ENCODE measurements around the gene SCN4A. TPM values are rescaled to one million over a fixed set of nuclear protein-coding genes. Genes with fewer than 3 reads are reported as not detected.

The SCN4A gene
- total and polyA plus RNA-seq, 8 donors = 0.05 to 0.88 (median 0.58) TPM

DNA sequence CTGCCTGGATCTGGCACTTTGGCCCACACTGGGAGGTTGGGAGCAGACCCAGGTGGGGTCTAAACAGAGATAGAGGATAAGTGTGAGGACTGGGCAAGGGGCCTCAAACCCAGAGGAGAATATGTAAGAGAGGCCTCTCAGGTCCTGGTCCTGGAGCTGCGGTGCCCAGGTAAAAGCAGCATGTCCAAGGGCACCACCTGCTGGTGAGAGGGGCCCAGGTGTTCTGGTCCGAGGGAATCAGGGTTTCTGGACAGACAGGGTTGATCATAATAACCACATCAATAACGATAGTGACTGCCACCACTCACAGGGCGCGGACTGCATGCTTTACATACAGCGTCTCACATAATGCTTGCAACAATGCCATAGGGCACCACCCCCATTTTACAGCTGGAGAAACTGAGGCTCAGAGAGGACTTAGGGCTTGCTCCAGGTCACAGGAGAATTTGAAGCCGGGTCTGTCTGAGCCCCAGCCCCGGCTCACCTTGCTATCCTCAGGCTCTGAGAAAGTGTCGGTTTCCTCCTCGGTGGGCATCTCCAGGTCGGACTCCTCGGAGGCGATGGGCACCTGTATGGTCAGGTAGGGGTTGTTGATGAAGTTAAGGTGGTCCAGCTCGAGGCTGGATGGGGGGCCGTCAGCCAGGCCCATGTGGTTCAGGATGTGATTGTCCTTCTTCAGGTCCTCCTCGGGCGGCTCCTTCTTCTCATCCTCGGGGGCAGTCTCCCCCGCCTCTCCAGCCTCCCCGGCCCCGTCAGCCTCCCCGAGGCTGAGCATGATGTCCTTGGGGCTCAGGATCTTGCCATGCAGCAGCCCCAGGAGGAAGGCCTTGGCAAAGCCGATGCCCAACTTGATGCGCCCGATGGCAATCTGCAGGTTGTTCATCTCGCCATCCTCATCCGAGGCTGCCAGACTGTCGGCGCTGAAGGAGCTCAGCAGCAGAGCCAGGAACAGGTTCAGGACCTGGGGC lies 21.5 kb downstream of the SCN4A start:
- Histone ChIP-seq H3K27me3 (no peaks in the 10 kb centered on the region), H3K27ac (no peak overlapping the region), H3K36me3 (no peaks in the 10 kb centered on the region), H3K4me1 (peaks cover 0 to 12% of the 10 kb centered on the region in 2 donors), H3K4me3 (no peak overlapping the region), H3K9me3 (no peaks in the 10 kb centered on the region)
- TF ChIP-seq, protein P1, sequence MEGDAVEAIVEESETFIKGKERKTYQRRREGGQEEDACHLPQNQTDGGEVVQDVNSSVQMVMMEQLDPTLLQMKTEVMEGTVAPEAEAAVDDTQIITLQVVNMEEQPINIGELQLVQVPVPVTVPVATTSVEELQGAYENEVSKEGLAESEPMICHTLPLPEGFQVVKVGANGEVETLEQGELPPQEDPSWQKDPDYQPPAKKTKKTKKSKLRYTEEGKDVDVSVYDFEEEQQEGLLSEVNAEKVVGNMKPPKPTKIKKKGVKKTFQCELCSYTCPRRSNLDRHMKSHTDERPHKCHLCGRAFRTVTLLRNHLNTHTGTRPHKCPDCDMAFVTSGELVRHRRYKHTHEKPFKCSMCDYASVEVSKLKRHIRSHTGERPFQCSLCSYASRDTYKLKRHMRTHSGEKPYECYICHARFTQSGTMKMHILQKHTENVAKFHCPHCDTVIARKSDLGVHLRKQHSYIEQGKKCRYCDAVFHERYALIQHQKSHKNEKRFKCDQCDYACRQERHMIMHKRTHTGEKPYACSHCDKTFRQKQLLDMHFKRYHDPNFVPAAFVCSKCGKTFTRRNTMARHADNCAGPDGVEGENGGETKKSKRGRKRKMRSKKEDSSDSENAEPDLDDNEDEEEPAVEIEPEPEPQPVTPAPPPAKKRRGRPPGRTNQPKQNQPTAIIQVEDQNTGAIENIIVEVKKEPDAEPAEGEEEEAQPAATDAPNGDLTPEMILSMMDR (IDR thresholded peaks at IDR 0.05) = peak in 1 of 2 donors; percentile 20
- intact Hi-C loops (cut with DNase I) = no loop called here
- DNase-seq (peak in 1 of 4 donors; percentile 22), ATAC-seq (peak; percentile 59)

DNA sequence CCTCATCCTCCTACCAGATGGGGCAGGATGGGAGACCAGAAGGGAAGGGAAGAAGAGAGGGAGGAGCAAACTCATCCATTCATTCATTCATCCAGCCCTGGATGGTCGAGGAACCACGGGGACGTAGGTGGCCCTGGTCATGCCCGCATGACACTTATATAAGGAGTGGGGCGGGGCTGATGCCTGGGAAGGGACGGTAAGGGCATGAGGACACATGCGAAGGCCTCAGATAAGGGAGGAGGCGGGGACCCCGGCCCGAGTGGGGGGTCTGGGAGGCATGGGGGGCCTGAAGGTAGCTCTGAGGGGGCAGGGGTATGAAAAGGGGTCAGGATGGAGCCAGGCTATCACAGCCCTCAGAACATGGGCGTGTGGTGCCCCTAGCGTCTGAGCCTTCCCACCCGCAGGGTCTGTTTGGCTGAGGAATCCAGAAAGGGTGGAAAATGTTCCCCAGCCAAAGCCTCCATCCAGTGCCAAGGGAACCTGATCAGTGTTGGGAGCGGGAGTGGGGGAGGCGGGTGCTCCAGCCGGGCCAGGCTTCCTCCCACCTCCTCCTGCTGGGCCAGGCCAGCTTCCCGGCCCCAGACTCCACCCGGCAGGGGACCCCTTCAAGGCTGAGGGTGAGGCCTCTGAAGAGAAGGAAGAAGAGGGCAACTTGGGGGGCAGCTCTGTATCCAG lies 23.0 kb downstream of the SCN4A start:
- no peaks in the 10 kb centered on the region for H3K9me3 ChIP-seq
- H3K27ac ChIP-seq = no peak overlapping the region
- no peak overlapping the region for H3K4me3 ChIP-seq
- peaks cover 0 to 16% of the 10 kb centered on the region in 2 donors for H3K4me1 ChIP-seq
- TF ChIP-seq, protein P1 (IDR thresholded peaks at IDR 0.05) = no peak
- intact Hi-C loops (cut with DNase I) = no loop called here
- H3K36me3 ChIP-seq = no peaks in the 10 kb centered on the region
- H3K27me3 ChIP-seq = no peaks in the 10 kb centered on the region
- ATAC-seq (no peak), DNase-seq (no peak)

DNA sequence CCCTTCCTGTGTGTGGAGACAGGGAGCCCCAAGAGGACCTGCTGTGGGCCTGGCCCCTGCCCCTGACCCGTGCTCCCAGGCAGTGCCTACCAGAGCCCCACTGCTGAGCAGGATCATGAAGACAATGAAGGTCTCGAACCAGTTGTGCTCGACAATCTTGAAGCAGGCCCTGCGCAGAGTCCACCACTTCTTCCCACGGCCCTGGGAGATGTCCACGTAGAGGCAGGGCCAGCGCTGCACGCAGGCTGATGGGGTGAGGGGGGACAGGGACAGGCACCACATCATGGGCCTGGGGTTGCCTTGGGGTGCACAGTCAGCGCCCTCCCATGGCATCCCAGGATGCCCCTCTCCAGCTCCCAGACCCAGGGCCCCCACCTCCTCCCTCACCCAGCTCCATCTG lies 24.2 kb downstream of the SCN4A start:
- DNase-seq = no peak
- Histone ChIP-seq H3K9me3 (no peaks in the 10 kb centered on the region), H3K27me3 (no peaks in the 10 kb centered on the region), H3K4me1 (peaks cover 0 to 12% of the 10 kb centered on the region in 2 donors), H3K36me3 (no peaks in the 10 kb centered on the region), H3K4me3 (no peak overlapping the region), H3K27ac (no peak overlapping the region)
- ATAC-seq = no peak
- intact Hi-C loops (cut with DNase I) = no loop called here
- TF ChIP-seq, protein P1 (IDR thresholded peaks at IDR 0.05) = no peak

DNA sequence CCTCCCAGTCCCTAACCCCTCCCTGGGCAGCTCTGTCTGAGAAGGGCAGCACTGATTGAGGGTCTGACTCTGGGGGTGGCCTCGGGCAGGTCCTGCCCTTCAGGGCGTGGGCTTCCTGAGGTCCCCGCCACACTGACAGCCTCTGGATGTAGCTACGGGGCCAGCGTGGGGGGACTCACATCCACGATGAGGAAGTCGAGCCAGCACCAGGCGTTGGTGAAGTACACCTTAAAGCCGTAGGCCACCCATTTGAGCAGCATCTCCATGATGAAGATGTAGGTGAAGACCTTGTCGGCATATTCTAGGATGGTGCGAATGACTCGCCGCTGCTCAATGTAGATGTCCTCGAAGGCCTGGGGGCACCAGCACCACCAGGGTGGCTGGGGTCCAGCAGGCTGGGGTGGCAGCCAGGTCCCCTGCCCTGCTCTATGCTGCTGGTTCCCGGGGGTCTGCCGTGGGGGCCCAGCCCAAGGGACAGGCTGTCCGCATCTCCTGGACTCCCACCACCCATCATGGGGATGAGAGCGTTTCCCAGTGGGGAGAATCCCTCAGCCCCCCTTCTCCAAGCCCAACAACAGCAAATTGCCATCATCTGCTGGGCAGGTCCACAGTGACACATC lies 24.9 kb downstream of the SCN4A start:
- intact Hi-C loops (cut with DNase I) = no loop called here
- TF ChIP-seq, protein P1 (IDR thresholded peaks at IDR 0.05) = no peak
- H3K36me3 ChIP-seq = no peaks in the 10 kb centered on the region
- H3K4me3 ChIP-seq = no peak overlapping the region
- H3K27ac ChIP-seq = no peak overlapping the region
- H3K4me1 ChIP-seq = peaks cover 0 to 12% of the 10 kb centered on the region in 2 donors
- H3K9me3 ChIP-seq = no peaks in the 10 kb centered on the region
- ATAC-seq (no peak), DNase-seq (no peak)
- no peaks in the 10 kb centered on the region for H3K27me3 ChIP-seq

Measured in left lung (tissue), 10 donors.